ENCODE measurements around the gene WDR36. TPM values are rescaled to one million over a fixed set of nuclear protein-coding genes. Genes with fewer than 3 reads are reported as not detected.

Gene WDR36
- total RNA-seq, 4 donors from 2014 or later = 13.7 to 26.3 (median 19.9) TPM

DNA sequence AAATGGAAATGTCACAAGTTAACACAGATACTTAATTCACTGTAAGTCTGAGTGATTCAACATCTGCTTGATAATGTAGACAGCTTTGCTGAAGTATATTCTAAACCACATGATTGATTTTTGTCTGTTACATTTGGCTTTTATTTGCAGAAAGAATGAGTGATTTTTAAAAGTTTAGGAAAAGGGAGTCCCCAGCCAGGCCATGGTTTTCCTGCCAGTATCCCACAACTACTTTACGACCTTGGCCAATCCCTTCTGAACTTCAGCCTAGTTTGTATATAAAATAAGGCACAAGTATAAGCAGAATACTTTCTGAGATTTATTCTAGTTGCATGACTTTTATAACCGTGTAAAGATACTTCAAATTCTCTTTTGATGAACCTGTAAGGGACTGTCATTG, 27.1 kb downstream of the WDR36 start:
- WGBS = 54% methylated on average over 2 of the region's 2 CpGs

DNA sequence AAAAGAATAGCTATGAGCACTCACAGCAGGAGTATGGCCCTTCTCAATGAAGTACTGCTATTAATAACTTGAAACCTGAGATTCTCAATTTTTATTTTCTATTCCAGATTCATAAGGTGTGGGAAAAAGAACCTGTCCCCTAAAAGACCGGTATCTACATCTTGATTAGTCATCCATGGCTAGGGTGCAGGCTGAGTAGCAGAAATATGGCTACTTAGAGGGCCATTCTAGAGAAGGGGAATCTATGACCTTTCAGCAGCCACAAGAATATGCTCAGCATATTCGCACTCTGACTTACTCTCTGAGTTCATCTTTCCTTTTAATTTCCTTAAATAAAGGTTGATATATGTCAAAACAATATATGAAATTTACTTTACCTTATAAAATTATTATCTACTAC, 27.7 kb downstream of the WDR36 start:
- TF ChIP-seq POLR2AphosphoS5 (IDR thresholded peaks at IDR 0.05) (no peak), POLR2A (IDR thresholded peaks at IDR 0.05; ENCODE audit: low read depth) (no peak), EP300 (IDR thresholded peaks at IDR 0.05) (no peak)
- TF ChIP-seq, protein P1, sequence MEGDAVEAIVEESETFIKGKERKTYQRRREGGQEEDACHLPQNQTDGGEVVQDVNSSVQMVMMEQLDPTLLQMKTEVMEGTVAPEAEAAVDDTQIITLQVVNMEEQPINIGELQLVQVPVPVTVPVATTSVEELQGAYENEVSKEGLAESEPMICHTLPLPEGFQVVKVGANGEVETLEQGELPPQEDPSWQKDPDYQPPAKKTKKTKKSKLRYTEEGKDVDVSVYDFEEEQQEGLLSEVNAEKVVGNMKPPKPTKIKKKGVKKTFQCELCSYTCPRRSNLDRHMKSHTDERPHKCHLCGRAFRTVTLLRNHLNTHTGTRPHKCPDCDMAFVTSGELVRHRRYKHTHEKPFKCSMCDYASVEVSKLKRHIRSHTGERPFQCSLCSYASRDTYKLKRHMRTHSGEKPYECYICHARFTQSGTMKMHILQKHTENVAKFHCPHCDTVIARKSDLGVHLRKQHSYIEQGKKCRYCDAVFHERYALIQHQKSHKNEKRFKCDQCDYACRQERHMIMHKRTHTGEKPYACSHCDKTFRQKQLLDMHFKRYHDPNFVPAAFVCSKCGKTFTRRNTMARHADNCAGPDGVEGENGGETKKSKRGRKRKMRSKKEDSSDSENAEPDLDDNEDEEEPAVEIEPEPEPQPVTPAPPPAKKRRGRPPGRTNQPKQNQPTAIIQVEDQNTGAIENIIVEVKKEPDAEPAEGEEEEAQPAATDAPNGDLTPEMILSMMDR (IDR thresholded peaks at IDR 0.05) = no peak
- no peaks in the 10 kb centered on the region for H3K9me3 ChIP-seq
- WGBS = 100% methylated on average over 2 of the region's 2 CpGs
- H3K27ac ChIP-seq (replicated peaks in 1 of 4) = no peak overlapping the region
- intact Hi-C loops (cut with DNase I) = no loop called here
- H3K36me3 ChIP-seq = peaks cover 36 to 89% (median 64%) of the 10 kb centered on the region in 4 donors
- no peak for DNase-seq (ENCODE audit: extremely low spot score)
- H3K4me3 ChIP-seq = no peak overlapping the region
- no peaks in the 10 kb centered on the region for H3K4me1 ChIP-seq
- no peaks in the 10 kb centered on the region for H3K27me3 ChIP-seq

More for the DNA sequence above, 27.1 kb downstream of the WDR36 start:
- H3K36me3 ChIP-seq = peaks cover 36 to 89% (median 64%) of the 10 kb centered on the region in 4 donors
- H3K9me3 ChIP-seq = no peaks in the 10 kb centered on the region
- intact Hi-C loops (cut with DNase I) = no loop called here
- no peak overlapping the region for H3K27ac ChIP-seq (replicated peaks in 1 of 4)
- no peak overlapping the region for H3K4me3 ChIP-seq
- TF ChIP-seq POLR2A (IDR thresholded peaks at IDR 0.05; ENCODE audit: low read depth) = no peak
- TF ChIP-seq, protein P1 (IDR thresholded peaks at IDR 0.05) = no peak
- TF ChIP-seq POLR2AphosphoS5 (IDR thresholded peaks at IDR 0.05) = no peak
- TF ChIP-seq EP300 (IDR thresholded peaks at IDR 0.05) = no peak
- DNase-seq (ENCODE audit: extremely low spot score) = no peak
- no peaks in the 10 kb centered on the region for H3K4me1 ChIP-seq
- no peaks in the 10 kb centered on the region for H3K27me3 ChIP-seq

DNA sequence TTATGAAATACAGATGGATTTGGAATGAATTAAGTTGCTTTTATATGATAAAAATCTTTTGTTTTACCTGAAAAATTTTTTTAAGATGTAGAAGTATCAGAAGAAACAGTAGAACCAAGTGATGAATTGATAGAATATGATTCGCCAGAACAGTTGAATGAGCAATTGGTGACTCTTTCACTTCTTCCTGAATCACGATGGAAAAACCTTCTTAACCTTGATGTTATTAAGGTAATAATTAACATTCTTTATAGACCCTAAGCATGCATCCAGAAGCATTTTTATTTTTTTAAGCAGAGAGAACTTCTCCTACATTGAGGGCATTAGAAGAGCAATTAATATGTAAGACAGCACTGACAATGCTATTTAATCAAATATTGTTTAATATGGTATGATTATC, 28.8 kb downstream of the WDR36 start:
- intact Hi-C loops (cut with DNase I) = no loop called here
- WGBS = 87% methylated on average over 2 of the region's 2 CpGs
- H3K36me3 ChIP-seq = peaks cover 42 to 99% (median 69%) of the 10 kb centered on the region in 4 donors

DNA sequence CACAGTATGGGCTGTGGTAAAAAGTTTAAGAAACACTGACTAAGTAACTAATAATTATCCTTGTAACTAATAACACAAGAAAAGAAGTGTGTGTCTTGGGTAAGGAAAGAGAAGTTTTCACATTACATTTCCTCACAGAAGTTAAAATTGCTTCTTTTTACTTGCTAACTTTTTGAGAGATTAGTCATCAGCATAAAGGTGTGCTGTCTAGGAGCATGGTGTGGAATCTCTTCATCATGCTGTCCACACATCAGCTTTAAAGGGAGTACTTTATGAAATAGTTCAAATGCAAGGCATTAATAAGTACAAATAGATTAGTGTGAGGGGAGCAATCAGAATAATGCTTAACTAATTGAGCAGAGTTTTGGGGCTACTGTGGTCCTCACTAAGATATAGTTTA, 29.8 kb downstream of the WDR36 start:
- intact Hi-C loops (cut with DNase I) = no loop called here
- TF ChIP-seq POLR2AphosphoS5 (IDR thresholded peaks at IDR 0.05) = no peak
- TF ChIP-seq POLR2A (IDR thresholded peaks at IDR 0.05; ENCODE audit: low read depth) = no peak
- no peak for TF ChIP-seq EP300 (IDR thresholded peaks at IDR 0.05)
- Histone ChIP-seq H3K36me3 (peaks cover 50 to 100% (median 72%) of the 10 kb centered on the region in 4 donors), H3K9me3 (no peaks in the 10 kb centered on the region), H3K27ac (replicated peaks in 1 of 4) (no peak overlapping the region), H3K27me3 (no peaks in the 10 kb centered on the region), H3K4me3 (no peak overlapping the region), H3K4me1 (no peaks in the 10 kb centered on the region)
- DNase-seq (ENCODE audit: extremely low spot score) = no peak

More for the DNA sequence above, 28.8 kb downstream of the WDR36 start:
- no peak overlapping the region for H3K4me3 ChIP-seq
- no peaks in the 10 kb centered on the region for H3K9me3 ChIP-seq
- H3K4me1 ChIP-seq = no peaks in the 10 kb centered on the region
- no peak for DNase-seq (ENCODE audit: extremely low spot score)
- no peak overlapping the region for H3K27ac ChIP-seq (replicated peaks in 1 of 4)
- no peaks in the 10 kb centered on the region for H3K27me3 ChIP-seq
- TF ChIP-seq, protein P1 (IDR thresholded peaks at IDR 0.05) = no peak
- TF ChIP-seq EP300 (IDR thresholded peaks at IDR 0.05) = no peak

DNA sequence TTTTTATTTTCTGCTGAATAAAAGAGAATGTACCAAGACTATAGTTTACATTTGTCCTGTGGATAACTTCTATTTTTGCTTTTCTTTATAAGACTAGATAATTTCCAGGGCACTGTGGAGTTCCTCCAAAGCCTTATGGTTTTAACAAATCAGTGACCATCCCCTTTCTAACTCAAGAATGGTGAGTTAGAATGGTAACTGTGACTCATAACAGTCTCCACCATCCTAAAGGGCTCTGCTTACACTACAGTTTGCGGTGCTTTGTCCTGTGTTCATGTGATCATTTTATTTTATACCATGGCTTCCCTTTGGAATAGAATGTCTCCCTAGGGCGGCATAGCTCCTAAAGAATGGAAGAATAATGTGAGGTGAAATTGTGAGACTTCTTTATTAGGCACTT, 30.2 kb downstream of the WDR36 start:
- no peak overlapping the region for H3K4me3 ChIP-seq
- H3K9me3 ChIP-seq = no peaks in the 10 kb centered on the region
- intact Hi-C loops (cut with DNase I) = no loop called here
- no peak overlapping the region for H3K27ac ChIP-seq (replicated peaks in 1 of 4)
- no peaks in the 10 kb centered on the region for H3K27me3 ChIP-seq
- 50% methylated on average over 2 of the region's 2 CpGs for WGBS
- TF ChIP-seq, protein P1 (IDR thresholded peaks at IDR 0.05) = no peak
- TF ChIP-seq POLR2AphosphoS5 (IDR thresholded peaks at IDR 0.05) = no peak
- TF ChIP-seq EP300 (IDR thresholded peaks at IDR 0.05) = no peak
- no peaks in the 10 kb centered on the region for H3K4me1 ChIP-seq
- peaks cover 47 to 100% (median 72%) of the 10 kb centered on the region in 4 donors for H3K36me3 ChIP-seq
- no peak for DNase-seq (ENCODE audit: extremely low spot score)
